ENCODE results near the gene PSMG3.
A peak's percentile ranks its signal among the peaks of the same experiment; 100 is the strongest.

The PSMG3 gene

GRCh38 chr7:1580422-1581030, 10.7 kb upstream of the PSMG3 start:
- H3K4me1 ChIP-seq, result peaks cover 12% of the 10 kb centered on the region
- no peak for DNase-seq (ENCODE audit: low spot score in 2 of 2)
- in situ Hi-C loops (cut with MboI; ENCODE audit: low sequenced_read_pairs), result no loop called here

GRCh38 chr7:1579481-1580421, 9.9 kb upstream of the PSMG3 start:
- in situ Hi-C loops (cut with MboI; ENCODE audit: low sequenced_read_pairs), result no loop called here
- no peaks in the 10 kb centered on the region for H3K36me3 ChIP-seq (replicated peaks)
- DNase-seq (ENCODE audit: low spot score in 2 of 2), result peak; percentile 59 to 87

More at GRCh38 chr7:1580422-1581030, 10.7 kb upstream of the PSMG3 start:
- H3K27me3 ChIP-seq (ENCODE audit: low read depth), result no peaks in the 10 kb centered on the region
- no peaks in the 10 kb centered on the region for H3K36me3 ChIP-seq (replicated peaks)
- H3K9me3 ChIP-seq, result no peaks in the 10 kb centered on the region
- no peak overlapping the region for H3K4me3 ChIP-seq

DNA sequence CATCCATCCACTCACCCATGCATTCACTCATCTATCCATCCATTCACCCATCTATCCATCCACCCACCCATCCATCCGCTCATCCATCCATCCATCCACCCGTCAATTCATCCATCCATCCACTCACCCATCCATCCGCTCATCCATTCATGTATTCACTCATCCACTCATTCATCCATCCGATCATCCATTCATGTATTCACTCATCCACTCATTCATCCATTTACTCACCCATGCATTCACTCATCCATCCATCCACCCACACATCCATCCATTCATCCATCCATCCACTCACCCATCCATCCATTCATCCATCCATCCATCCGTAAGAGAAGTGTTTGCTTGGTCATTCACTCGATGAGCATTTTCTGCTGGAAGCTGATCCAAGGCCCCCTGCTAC, 8.7 kb upstream of the PSMG3 start:
- in situ Hi-C loops (cut with MboI; ENCODE audit: low sequenced_read_pairs), result no loop called here
- no peaks in the 10 kb centered on the region for H3K36me3 ChIP-seq (replicated peaks)
- H3K27me3 ChIP-seq (ENCODE audit: low read depth), result no peaks in the 10 kb centered on the region
- H3K4me1 ChIP-seq, result peaks cover 12% of the 10 kb centered on the region
- no peak for DNase-seq (ENCODE audit: low spot score in 2 of 2)
- H3K9me3 ChIP-seq, result no peaks in the 10 kb centered on the region
- H3K4me3 ChIP-seq, result no peak overlapping the region

More at GRCh38 chr7:1579481-1580421, 9.9 kb upstream of the PSMG3 start:
- Histone ChIP-seq H3K27me3 (ENCODE audit: low read depth) (no peaks in the 10 kb centered on the region), H3K4me3 (no peak overlapping the region), H3K4me1 (peaks cover 12% of the 10 kb centered on the region), H3K9me3 (no peaks in the 10 kb centered on the region)

GRCh38 chr7:1576521-1577253, 6.9 kb upstream of the PSMG3 start:
- DNase-seq (ENCODE audit: low spot score in 2 of 2), result peak; percentile 72 to 79
- no peaks in the 10 kb centered on the region for H3K9me3 ChIP-seq
- H3K4me1 ChIP-seq, result peaks cover 12% of the 10 kb centered on the region
- H3K4me3 ChIP-seq, result no peak overlapping the region
- in situ Hi-C loops (cut with MboI; ENCODE audit: low sequenced_read_pairs), result no loop called here
- no peaks in the 10 kb centered on the region for H3K36me3 ChIP-seq (replicated peaks)
- no peaks in the 10 kb centered on the region for H3K27me3 ChIP-seq (ENCODE audit: low read depth)

DNA sequence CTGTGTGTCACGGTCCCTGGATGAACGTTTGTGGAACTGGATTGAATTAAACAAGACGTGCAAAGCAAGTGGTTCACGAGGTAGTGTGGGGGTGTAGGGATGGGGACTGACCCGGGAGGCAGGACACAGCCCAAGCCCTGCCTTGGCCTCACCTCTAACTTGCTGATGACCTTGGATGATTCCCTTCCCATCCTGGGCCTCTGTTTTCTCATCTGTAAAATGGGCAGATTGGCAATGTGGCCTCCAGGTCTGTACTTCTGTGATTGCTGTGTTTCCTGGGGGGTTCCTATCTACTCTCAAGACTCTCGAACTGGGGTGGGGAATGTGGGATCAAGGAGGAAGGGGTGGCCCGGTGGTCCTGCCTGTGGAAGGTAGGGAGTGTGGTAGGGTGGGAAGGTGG, 6.0 kb upstream of the PSMG3 start:
- H3K4me3 ChIP-seq, result no peak overlapping the region
- peaks cover 12% of the 10 kb centered on the region for H3K4me1 ChIP-seq
- DNase-seq (ENCODE audit: low spot score in 2 of 2), result no peak
- no peaks in the 10 kb centered on the region for H3K27me3 ChIP-seq (ENCODE audit: low read depth)
- in situ Hi-C loops (cut with MboI; ENCODE audit: low sequenced_read_pairs), result no loop called here
- H3K36me3 ChIP-seq (replicated peaks), result no peaks in the 10 kb centered on the region
- no peaks in the 10 kb centered on the region for H3K9me3 ChIP-seq

GRCh38 chr7:1572111-1572822, 2.4 kb upstream of the PSMG3 start:
- H3K36me3 ChIP-seq (replicated peaks), result peaks cover 10% of the 10 kb centered on the region
- in situ Hi-C loops (cut with MboI; ENCODE audit: low sequenced_read_pairs), result no loop called here
- no peaks in the 10 kb centered on the region for H3K27me3 ChIP-seq (ENCODE audit: low read depth)
- no peaks in the 10 kb centered on the region for H3K9me3 ChIP-seq
- no peak for DNase-seq (ENCODE audit: low spot score in 2 of 2)
- no peak overlapping the region for H3K4me3 ChIP-seq
- peaks cover 14% of the 10 kb centered on the region for H3K4me1 ChIP-seq

DNA sequence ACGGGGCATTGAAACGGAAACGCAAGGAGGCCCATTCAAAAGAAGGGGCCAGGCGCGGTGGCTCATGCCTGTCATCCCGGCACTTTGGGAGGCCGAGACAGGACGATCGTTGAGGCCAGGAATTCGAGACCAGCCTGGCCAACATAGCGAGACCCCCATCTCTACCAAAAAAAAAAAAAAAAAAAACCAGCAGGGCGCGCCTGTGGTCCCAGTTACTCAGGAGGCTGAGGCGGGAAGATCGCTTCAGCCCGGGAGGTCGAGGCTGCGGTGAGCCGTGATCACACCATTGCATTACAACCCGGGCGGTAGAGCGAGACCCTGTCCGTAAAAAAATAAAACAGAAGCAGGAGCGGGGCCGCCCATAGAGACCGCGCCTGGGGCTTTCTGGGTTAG, 396 bp downstream of the PSMG3 start:
- H3K36me3 ChIP-seq (replicated peaks), result peaks cover 22% of the 10 kb centered on the region
- no peaks in the 10 kb centered on the region for H3K27me3 ChIP-seq (ENCODE audit: low read depth)
- peak in 1 of 2 experiments; percentile 32 for DNase-seq (ENCODE audit: low spot score in 2 of 2)
- in situ Hi-C loops (cut with MboI; ENCODE audit: low sequenced_read_pairs), result no loop called here
- H3K4me3 ChIP-seq, result peak overlapping the region; percentile 95
- no peaks in the 10 kb centered on the region for H3K9me3 ChIP-seq
- peaks cover 2% of the 10 kb centered on the region for H3K4me1 ChIP-seq

DNA sequence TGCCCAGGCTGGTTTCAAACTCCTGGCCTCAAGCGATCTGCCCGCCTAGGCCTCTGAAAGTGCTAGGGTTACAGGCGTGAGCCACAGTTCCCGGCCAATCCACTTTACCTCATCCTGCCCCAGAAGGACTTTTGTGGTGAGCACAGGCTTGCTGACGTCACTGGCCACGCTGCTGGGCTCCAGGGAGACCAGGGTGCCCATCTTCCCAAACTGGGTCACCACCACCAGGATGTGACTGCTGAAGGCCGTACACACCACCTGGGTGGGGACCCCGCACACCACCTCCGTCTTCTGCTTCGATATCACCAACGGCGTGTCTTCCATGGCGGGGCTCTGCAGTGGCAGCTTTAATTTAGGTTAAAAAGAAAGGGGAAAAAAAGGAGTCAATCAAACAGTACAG, 816 bp downstream of the PSMG3 start:
- H3K4me3 ChIP-seq, result peak overlapping the region; percentile 95
- peak in 1 of 2 experiments; percentile 63 for DNase-seq (ENCODE audit: low spot score in 2 of 2)
- in situ Hi-C loops (cut with MboI; ENCODE audit: low sequenced_read_pairs), result no loop called here
- H3K36me3 ChIP-seq (replicated peaks), result peaks cover 22% of the 10 kb centered on the region
- H3K27me3 ChIP-seq (ENCODE audit: low read depth), result no peaks in the 10 kb centered on the region
- no peaks in the 10 kb centered on the region for H3K9me3 ChIP-seq
- H3K4me1 ChIP-seq, result peaks cover 2% of the 10 kb centered on the region

- Histone ChIP-seq H3K4me1 (peaks cover 2% of the 10 kb centered on the region), H3K36me3 (replicated peaks) (peaks cover 22% of the 10 kb centered on the region), H3K27me3 (ENCODE audit: low read depth) (no peaks in the 10 kb centered on the region), H3K9me3 (no peaks in the 10 kb centered on the region), H3K4me3 (no peak overlapping the region; the same call in 1 of the 2 replicates)
- DNase-seq (ENCODE audit: low spot score in 2 of 2), result no peak
- in situ Hi-C loops (cut with MboI; ENCODE audit: low sequenced_read_pairs), result no loop called here
These were observed 1.8 kb downstream of the PSMG3 start for GRCh38 chr7:1567896-1568510.

DNA sequence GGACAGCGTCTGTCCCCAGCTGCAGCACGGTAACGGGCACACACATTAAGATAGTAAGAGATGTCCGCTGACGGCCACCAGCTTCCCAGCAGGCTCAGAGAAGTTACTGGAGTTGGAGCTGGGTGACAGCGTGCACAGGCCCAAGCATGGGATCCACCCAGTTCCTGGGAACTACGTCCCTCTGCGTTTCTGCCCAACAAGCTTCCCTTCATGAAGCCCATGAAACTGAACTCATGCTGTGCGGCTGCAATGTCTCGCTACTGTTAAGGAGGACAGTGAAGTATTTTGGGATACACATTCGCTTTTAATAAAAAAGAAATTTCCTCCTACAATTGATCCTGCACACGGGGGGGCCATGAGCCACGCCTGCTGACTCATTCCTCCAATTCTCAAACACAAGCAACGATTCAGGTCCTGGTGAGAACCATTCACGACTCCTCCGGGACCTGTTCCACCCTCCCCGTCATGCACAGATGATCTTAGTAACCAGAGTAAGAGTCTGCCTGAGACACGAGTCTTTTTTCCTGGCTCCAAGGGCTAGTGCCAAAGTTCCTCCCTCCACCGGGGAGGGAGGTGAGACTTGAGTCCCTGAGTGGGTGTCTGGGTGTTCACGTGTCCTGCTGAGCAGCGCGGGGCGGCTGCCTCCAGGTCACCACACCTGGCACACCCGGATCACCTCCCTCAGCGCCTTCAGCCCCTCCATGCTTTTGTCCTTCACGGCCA, 2.6 kb downstream of the PSMG3 start:
- Histone ChIP-seq H3K4me3 (no peak overlapping the region), H3K27me3 (ENCODE audit: low read depth) (no peaks in the 10 kb centered on the region), H3K9me3 (no peaks in the 10 kb centered on the region), H3K36me3 (replicated peaks) (peaks cover 22% of the 10 kb centered on the region), H3K4me1 (peaks cover 2% of the 10 kb centered on the region)
- in situ Hi-C loops (cut with MboI; ENCODE audit: low sequenced_read_pairs), result no loop called here
- DNase-seq (ENCODE audit: low spot score in 2 of 2), result no peak

DNA sequence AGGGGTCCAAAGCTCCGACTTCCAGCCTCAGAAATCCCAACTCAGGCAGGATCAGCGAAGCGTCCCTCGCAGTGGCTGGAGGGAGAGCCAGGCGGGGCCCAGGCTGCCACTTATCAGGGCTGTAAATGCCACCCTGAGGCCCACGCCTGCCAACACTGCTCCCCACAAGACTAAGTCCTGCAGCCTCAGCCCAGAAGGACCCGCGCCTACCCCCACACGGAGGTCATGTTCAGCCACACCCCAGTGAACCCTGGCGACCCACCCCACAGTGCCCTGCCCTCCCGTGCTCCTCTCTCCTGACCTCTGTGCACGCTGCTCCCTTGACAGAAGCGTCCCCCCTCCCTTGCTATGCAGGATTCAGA, 3.2 kb downstream of the PSMG3 start:
- Histone ChIP-seq H3K27me3 (ENCODE audit: low read depth) (no peaks in the 10 kb centered on the region), H3K36me3 (replicated peaks) (peaks cover 22% of the 10 kb centered on the region), H3K4me1 (peaks cover 2% of the 10 kb centered on the region), H3K9me3 (no peaks in the 10 kb centered on the region), H3K4me3 (no peak overlapping the region)
- DNase-seq (ENCODE audit: low spot score in 2 of 2), result no peak
- in situ Hi-C loops (cut with MboI; ENCODE audit: low sequenced_read_pairs), result no loop called here

DNA sequence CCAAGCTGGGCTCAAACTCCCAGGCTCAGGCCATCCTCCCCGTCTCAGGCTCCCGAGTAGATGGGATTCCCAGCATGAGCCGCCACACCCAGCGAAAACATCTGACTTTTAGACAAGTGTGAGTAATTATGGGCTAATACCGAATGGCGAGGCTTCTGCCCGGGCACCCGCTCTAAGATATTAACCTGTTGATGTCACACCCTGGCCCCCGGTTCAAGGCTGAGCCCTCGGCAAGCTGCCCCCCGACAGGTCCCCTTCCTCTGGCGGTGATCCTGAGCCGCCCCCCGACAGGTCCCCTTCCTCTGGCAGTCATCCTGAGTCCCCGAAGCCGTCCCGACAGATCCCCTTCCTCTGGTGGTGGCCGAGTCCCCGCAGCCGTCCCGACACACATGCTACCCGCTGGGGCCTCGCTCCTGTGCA, 5.2 kb downstream of the PSMG3 start:
- in situ Hi-C loops (cut with MboI; ENCODE audit: low sequenced_read_pairs), result no loop called here
- no peak for DNase-seq (ENCODE audit: low spot score in 2 of 2)
- peaks cover 2% of the 10 kb centered on the region; the same call in 1 of the 2 replicates for H3K4me1 ChIP-seq

More for the DNA sequence above, 5.2 kb downstream of the PSMG3 start:
- Histone ChIP-seq H3K36me3 (replicated peaks) (peaks cover 22% of the 10 kb centered on the region), H3K4me3 (no peak overlapping the region), H3K9me3 (no peaks in the 10 kb centered on the region), H3K27me3 (ENCODE audit: low read depth) (no peaks in the 10 kb centered on the region)
